Measurements from ENCODE around the gene AIPL1.

DNA sequence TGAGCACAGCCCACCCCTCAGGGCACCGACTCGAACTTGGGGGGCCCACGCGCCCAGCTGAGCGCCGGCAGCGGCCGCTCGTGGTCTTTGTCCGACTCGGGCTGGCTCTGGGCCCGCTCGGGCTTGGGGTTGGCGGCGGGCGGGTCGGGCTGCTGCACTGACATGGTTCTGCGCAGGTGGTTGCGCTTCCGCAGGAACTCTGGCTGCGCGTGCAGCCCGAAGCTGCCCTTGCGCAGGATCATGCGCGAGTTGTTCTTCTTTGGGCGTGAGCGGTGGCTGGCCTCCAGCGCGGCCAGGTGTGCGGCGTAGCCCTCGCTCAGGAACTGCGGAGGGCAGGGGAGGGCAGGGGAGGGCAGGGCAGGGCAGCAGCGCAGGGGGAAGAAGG, 20.4 kb upstream of the AIPL1 start:
- TF ChIP-seq, protein P1, sequence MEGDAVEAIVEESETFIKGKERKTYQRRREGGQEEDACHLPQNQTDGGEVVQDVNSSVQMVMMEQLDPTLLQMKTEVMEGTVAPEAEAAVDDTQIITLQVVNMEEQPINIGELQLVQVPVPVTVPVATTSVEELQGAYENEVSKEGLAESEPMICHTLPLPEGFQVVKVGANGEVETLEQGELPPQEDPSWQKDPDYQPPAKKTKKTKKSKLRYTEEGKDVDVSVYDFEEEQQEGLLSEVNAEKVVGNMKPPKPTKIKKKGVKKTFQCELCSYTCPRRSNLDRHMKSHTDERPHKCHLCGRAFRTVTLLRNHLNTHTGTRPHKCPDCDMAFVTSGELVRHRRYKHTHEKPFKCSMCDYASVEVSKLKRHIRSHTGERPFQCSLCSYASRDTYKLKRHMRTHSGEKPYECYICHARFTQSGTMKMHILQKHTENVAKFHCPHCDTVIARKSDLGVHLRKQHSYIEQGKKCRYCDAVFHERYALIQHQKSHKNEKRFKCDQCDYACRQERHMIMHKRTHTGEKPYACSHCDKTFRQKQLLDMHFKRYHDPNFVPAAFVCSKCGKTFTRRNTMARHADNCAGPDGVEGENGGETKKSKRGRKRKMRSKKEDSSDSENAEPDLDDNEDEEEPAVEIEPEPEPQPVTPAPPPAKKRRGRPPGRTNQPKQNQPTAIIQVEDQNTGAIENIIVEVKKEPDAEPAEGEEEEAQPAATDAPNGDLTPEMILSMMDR (IDR thresholded peaks at IDR 0.05) = no peak
- no peak for TF ChIP-seq POLR2A (IDR thresholded peaks at IDR 0.05)
